ENCODE measurements around the gene MOB3A.

Gene MOB3A

DNA sequence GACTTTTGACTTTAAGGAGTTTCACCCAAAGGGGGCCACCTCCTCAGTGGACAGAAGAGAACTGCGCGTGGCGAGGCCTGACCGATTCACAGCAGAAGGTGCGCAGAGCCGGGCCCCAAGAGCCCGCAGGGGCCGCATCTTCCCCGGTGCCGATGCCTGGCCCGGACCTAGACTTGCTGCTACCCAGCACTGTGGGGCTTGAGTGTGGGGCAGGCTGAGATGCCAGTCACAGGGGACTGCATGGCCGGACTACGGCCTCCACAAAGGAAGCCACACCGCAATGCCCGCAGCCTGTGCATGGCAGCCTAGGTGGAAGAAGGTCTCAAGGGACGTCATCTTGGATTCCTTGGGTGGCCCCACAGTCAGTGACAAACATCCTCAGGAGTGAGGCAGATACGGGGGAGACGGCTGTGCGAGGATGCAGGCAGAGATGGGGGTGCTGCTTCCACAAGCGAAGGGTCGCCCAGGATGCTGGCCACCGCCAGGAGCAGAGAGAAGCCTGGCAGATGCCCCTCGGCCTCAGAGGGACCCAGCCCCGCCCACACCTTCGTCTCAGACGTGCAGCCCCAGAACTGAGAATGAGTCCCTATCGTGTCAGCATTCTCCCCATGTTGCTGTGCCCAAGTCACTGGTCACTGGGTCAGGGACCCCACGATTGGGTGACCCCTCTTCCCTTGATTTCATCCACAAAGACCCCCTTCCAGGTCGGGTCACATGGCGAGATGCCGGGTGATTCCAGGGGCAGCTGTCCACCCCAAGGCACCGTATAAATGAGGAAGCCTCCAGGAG, 16.9 kb downstream of the MOB3A start:
- no peak for DNase-seq

GRCh38 chr19:2077833-2078619, 18.1 kb downstream of the MOB3A start:
- DNase-seq, result no peak

- DNase-seq, result no peak
Measured at GRCh38 chr19:2077398-2077797, 18.7 kb downstream of the MOB3A start.

GRCh38 chr19:2076526-2076944, 19.6 kb downstream of the MOB3A start:
- no peak for DNase-seq

DNA sequence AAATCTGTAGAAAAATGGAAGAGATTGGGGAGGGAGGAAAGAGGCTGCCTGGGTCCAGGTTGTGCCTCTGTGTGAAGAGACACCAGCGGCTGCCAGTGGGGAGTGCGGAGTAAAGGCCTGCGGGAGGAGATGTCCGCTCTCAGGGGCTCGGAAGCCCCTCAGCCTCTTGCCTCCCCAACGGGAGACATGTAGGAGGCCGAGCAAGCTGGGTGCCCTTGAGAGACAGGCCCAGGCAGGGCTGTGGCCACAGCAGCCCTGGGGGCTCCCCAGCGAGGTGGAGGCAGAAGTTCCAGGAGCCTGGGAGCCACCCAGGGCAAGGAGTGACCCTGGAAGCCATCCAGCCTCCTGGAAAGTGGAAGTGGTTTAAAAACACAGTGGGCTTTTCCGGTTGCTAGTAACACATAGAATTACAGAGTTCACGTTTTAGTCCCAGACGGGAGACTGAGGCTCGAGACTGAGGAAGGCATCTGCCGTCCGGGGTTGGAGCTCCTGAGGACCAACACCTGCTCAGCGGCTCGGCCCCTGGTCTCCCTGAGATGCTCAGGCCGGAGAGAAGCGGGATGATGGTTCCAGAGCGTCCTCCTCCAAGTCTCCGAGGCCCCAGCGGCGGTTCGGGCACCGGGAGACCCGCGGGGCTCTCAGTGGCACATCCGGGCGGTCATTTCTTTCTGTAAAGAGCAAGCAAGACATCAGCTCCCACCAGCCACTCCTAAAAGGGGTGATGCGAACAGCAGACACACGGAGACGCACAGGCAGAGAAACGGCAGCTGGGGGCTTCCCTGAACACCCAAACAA, 23.2 kb downstream of the MOB3A start:
- DNase-seq, result no peak

DNA sequence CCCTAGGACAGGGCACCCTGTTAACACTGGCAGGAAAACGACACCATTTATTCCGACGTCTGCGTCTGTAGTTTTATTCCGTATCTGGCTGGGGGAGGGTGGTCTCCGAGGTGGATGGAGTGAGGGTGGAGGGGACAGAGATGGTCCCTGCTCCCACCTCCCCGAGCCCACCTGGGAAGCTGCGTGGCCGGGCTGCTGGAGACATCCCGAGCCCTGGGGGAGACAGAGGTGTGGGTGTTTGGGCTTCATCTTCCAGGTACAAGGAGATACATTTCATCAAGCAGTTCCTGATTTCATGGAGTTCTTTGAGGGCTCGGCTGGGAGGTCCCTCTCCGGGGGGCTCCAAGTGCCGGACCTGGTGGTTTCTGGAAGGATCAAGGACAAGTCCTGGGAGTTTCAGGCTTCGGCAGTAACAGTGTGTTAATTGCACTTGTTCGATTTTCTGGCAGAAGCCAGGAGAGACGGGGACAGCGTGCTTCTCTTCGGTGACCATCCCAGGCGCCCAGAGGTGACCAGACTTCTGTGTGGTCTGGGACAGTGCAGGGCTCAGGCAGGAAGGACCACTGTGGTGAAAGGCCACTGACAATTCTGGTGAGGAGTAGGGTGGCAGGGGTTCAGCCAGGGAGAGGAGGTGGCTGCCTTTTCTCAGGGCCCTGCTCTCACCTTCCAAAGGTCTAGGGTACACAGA, 25.0 kb downstream of the MOB3A start:
- no peak for DNase-seq

GRCh38 chr19:2070436-2070827, 25.7 kb downstream of the MOB3A start:
- no peak for DNase-seq

DNA sequence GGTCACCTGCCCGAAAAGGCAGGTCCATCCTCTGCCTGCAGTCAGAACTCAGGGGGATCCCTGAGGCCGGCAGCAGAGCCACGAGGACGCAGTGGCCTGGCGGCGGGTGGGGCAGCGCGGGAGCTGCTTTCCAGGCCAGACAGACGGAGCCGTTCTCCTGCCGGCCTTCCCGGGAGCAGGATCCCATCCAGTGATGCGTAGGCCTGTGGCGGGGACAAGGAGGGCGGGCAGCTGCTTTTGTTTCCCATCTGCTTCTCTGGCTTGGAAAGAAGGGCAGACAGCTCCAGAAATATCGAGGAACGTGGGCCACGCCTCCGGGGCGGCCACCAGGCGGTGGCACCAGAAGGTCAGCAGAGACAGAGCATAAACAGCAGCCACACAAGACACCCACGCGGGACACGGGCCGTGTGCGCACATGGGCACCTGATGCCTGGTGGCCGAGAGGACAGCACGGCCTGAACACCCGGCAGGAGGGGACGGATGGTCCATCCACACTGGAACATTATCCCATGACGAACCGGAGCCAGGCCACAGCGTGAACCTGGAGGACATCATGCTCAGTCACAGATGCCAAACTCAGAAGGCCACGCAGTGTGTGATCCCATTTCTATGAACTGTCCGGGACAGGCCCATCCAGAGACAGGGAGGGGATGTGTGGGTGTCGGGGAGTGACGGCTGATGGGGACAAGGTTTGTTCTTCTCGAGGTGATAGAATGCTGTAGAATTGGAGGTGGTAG, 31.2 kb downstream of the MOB3A start:
- no peak for DNase-seq

- no peak for DNase-seq
Measured at GRCh38 chr19:2064395-2064787, 31.7 kb downstream of the MOB3A start.

DNA sequence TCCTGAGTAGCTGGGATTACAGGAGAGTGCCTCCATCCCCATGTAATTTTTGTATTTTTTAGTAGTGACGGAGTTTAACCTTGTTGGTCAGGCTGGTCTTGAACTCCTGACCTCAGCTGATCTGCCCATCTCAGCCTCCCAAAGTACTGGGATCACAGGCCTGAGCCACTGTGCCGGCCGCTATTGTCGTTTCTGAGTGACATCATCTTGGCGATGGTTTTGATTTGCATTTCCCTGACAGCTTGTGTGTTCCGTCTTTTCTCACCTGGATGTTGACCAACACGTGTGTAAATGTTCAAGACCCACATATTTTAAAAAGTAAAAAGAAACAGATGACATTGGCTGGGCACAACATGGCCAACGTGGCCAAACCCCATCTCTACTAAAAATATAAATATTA, 32.3 kb downstream of the MOB3A start:
- DNase-seq, result no peak

- no peak for DNase-seq
Measured at GRCh38 chr19:2062770-2063169, 33.4 kb downstream of the MOB3A start.

- DNase-seq, result no peak
Measured at GRCh38 chr19:2062389-2062729, 33.8 kb downstream of the MOB3A start.

- DNase-seq, result peak; percentile 99
Measured at GRCh38 chr19:2061495-2062388, 34.4 kb downstream of the MOB3A start.

DNA sequence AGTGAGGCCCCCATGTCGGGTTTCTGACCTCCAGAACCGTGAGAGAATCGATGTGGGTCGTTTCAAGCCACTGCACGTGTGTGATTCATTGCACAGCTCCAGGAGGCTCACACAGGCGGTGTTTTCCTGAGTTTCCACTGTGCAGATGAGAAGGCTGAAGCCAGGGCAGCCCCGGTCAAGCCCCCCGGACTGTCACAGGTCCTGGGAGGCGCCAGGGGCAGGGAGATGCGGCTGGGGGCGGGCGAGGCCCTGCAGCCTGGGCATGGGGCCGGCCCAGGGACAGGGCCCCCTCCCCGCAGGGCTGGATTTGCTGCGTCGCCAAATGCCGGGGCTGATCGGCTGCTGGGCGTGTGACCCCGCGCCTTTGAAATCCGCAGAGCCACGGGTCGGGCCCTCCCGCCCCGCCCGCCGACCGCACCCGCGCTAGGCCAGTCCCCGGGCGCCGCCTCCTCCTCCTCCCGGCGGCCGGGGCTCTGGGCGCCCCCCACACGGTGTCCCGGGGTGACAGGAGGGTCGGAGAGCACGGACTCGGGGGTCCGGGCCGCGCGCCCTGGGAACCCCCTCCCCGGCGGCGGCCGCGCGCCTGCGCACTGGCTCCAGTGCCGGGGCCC, 35.1 kb downstream of the MOB3A start:
- DNase-seq, result no peak

DNA sequence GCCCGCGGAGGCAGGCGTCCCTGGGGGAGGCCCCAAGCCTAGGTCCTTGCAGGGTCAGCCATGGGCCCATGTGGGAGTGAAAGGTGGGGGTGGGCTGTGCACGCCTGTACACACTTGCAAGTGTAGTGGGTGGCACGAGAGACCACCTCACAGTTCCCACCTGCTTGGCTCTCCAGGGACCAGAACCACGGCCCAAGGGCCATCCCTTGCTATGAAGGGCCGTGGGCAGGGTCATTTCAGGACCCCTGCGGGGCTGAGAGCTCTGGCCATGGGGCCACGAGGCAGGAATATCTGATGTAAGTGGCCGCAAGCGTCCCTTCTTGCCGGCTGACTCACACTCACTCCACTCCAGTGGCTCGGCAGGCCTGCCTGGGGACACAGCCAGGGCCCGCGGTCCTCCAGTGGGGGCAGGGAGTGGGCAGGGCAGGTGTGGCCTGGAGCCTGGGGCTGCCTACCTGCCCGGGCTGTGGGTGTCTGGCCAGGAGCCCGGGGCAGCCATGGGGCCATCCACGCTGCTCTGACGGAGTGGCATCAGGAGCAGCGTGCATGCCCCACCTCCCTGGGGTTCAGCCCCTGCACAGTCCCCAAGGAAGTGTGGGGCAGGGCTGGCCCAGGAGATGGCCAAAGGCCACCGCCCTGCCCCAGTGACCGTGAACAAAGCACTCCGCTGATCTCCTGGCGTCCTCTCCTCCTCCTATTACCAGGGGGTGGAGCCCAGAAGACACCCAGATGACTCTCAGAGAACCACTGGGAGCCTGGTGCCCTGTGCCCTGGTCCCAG, 36.5 kb downstream of the MOB3A start:
- no peak for DNase-seq

GRCh38 chr19:2058570-2059421, 37.3 kb downstream of the MOB3A start:
- DNase-seq, result no peak

DNA sequence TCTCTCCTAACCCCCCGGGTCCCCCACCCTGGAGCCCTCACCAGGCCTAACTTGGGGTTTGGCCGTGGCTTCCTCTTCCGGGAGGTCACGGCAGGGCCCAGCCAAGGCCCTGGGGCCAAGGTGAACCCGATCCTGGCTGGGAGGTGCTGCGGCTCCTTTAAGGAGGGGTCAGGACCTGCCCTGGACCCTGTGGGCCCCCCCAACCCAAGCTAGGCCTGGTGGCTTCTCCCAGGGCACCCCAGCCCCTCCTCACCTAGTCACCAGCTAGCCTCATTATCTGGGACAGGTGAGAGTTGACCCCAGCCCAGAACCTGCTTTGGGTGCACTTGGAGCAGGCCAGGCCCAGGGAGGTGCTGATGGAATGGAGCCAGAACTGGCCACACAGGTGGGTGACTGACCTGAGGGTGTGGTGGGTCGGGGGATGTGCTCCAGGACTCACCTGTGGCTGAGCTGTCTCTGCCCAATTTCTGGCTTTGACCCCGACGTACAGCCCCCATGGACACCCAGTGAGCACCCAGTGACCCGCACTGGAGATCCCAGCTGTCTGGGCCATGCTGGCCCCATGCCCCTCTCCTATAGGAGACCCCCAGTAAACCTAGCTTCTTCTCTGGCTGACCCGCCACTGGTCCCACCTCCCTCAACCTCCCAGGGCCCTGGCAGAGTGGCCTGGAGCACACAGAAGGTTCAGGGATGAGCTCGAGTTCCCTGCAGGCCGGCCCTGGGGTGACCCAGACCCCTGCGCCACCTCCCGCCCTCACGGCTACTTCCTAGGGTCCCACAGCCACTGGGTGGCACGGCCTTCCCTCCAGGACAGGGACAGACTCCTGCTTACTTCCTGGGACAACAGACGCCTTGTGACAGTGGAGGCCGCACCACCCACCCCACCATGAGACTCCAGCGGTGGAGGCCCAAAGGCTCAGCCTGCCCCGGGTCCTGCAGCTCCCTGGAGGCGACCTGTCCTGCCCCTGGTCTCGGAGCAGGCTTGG, 38.3 kb downstream of the MOB3A start:
- no peak for DNase-seq

DNA sequence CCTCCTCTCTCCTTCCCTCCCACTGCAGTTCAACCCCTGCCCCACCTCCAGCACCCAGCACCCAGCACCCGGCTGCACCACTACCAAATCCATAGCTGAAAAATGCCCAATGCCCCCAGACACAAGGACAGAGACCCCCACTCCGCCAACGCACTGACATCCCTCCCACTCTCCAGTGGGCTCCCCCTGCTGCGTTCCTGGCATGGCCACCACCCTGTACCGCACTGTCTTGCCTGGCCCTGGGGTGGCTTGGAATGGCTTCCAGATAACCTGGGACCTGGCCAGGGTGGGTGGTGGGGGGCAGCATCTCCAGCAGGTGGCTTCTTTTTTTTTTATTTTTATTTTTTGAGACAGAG, 39.3 kb downstream of the MOB3A start:
- DNase-seq, result no peak
